Measurements from ENCODE around the gene CDCP1. TPM values are rescaled to one million over a fixed set of nuclear protein-coding genes. Genes with fewer than 3 reads are reported as not detected.

The CDCP1 gene, protein sequence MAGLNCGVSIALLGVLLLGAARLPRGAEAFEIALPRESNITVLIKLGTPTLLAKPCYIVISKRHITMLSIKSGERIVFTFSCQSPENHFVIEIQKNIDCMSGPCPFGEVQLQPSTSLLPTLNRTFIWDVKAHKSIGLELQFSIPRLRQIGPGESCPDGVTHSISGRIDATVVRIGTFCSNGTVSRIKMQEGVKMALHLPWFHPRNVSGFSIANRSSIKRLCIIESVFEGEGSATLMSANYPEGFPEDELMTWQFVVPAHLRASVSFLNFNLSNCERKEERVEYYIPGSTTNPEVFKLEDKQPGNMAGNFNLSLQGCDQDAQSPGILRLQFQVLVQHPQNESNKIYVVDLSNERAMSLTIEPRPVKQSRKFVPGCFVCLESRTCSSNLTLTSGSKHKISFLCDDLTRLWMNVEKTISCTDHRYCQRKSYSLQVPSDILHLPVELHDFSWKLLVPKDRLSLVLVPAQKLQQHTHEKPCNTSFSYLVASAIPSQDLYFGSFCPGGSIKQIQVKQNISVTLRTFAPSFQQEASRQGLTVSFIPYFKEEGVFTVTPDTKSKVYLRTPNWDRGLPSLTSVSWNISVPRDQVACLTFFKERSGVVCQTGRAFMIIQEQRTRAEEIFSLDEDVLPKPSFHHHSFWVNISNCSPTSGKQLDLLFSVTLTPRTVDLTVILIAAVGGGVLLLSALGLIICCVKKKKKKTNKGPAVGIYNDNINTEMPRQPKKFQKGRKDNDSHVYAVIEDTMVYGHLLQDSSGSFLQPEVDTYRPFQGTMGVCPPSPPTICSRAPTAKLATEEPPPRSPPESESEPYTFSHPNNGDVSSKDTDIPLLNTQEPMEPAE
- 14.1 and 19.2 TPM in 2 replicates for total RNA-seq

DNA sequence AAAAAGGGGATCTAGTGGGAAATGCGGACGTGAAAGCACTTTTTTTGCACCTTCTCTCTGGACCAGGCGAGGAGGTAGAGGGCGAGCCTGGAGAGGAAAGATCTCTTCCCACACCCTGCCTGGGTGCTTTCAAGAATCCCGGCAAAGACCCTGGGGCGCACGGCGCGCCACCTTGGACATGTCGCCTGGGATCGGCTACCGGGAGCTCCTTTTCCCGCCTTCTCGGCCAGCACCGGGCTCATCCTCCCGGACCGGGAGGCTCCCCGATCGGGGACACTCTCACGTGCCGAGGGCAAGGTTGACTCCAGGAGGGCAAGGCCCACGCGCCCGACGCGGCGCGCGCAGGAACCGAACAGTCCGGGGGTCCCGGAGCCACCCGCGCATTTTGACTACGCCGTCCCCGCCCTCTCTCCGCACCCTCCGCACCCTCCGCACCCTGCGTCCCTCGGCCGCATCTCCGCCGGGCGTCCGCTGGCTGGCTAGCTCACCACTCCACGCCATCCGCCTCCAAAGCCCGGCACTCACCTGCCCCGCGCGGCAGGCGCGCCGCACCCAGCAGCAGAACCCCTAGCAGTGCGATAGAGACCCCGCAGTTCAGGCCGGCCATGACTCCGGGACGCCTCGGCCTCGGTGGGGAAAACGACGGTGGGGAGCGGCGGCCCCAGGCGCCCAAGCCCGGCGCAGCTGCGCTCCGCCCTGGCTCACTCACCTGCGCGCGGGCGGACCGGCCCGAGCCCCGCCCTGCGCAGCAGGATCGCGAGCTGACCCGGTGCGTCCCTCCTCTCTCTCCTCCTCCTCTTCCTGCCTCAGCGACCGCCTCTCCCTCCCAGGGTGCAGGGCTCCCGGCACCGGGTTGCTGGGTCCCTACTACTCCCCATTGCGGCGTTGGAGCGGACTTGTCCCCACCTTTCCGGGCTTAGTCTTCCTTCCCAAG, at the start of gene CDCP1:
Gene CDCP1 (minus strand): TSS at position 698 of the 934 bp plus-strand sequence. CDS start 91 bp downstream, at position 607.

Small RNA genes within 50 kb of the gene (small RNA-seq; reads per million reads assigned to genes)
- not detected for gene RNU5B-3P

Other genes starting within 250 kb of the CDCP1 start
- 70.1 and 79.8 TPM in 2 replicates for gene ZDHHC3, start 170.2 kb downstream of the CDCP1 start, total RNA-seq
- gene EXOSC7, start 170.1 kb downstream of the CDCP1 start, total RNA-seq, result 42.5 and 44.8 TPM in 2 replicates
- not detected in 2 replicates for gene CLEC3B, start 120.1 kb downstream of the CDCP1 start, total RNA-seq
- gene TMEM158, start 79.9 kb upstream of the CDCP1 start, total RNA-seq, result 5.3 and 8.8 TPM in 2 replicates
- 22.1 and 26.3 TPM in 2 replicates for gene LARS2, start 242.2 kb upstream of the CDCP1 start, total RNA-seq

Measured in thoracic aorta endothelial cell (primary cell).